ENCODE measurements around the gene TMEM100.

The TMEM100 gene

DNA sequence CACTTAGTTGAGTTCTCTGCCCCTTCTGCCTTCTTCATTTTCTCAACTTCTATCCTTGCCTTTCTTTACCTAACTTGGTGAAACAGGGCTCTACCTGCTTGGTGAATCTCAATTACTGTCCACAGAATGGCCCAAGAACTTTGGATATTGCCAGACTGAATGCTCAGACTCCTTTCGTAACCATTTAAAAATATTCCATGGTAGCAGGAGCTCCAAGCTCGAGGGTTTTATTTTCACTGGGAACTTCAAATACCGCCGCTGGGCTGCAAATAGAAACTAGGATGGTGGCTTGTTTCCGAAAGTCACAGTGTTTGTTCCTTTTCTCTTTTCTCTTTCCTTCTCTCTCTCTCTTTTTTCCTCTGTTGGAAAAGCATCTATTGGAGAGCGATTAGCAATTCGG lies 13.2 kb downstream of the TMEM100 start:
- H3K27ac ChIP-seq (ENCODE audit: low read length), result no peak overlapping the region
- no peaks in the 10 kb centered on the region; the same call in 1 of the 2 replicates for H3K9me3 ChIP-seq (ENCODE audit: insufficient read depth, low read depth, low read length)
- no peak overlapping the region for H3K4me3 ChIP-seq (ENCODE audit: low read length)
- no peak overlapping the region for H3K9ac ChIP-seq (ENCODE audit: low read depth, low read length)
- H3K4me1 ChIP-seq (ENCODE audit: insufficient read depth, low read length), result peaks cover 8% of the 10 kb centered on the region; the same call in 1 of the 2 replicates
- H3K27me3 ChIP-seq (ENCODE audit: insufficient read depth, low read length), result no peaks in the 10 kb centered on the region
- H3K36me3 ChIP-seq (ENCODE audit: insufficient read depth, low read depth, low read length), result no peaks in the 10 kb centered on the region

DNA sequence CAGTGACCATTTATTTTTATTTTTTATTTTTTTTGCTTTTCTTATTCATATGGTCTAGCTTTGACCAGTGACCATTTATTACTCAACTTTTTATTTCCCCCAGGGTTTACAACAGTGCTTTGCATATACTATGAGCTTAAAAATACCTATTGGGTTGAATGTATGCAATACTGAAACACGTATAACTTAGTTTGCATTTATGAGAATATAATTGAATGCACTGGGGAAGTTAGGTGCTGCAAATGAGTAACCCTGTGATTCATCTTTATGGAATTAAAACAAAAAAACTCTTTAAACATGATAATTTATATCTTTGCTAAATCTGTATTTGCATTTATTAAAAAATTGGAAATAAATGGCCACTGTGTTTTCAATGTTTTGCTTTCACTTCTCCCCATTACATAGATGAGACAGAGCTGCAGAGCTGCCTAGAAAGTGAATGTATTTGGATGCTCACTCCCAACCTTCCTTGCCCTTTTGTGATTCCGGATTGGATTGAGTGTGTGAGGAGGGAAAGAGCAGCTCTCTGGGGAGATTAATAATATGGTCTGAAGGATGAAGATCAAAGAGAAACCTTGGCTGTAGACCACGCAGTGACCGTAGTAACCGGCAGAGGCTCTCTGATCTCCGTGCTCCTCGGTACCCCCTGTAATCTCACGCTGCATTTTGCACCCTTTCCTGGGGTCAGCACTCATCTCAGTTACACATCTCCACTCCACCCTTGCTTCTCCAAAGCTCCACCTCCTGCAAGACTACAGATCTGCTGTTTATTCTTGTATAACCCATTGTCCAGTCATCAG lies 14.3 kb downstream of the TMEM100 start:
- Histone ChIP-seq H3K4me1 (ENCODE audit: insufficient read depth, low read length) (peaks cover 8% of the 10 kb centered on the region; the same call in 1 of the 2 replicates), H3K4me3 (ENCODE audit: low read length) (no peak overlapping the region)

DNA sequence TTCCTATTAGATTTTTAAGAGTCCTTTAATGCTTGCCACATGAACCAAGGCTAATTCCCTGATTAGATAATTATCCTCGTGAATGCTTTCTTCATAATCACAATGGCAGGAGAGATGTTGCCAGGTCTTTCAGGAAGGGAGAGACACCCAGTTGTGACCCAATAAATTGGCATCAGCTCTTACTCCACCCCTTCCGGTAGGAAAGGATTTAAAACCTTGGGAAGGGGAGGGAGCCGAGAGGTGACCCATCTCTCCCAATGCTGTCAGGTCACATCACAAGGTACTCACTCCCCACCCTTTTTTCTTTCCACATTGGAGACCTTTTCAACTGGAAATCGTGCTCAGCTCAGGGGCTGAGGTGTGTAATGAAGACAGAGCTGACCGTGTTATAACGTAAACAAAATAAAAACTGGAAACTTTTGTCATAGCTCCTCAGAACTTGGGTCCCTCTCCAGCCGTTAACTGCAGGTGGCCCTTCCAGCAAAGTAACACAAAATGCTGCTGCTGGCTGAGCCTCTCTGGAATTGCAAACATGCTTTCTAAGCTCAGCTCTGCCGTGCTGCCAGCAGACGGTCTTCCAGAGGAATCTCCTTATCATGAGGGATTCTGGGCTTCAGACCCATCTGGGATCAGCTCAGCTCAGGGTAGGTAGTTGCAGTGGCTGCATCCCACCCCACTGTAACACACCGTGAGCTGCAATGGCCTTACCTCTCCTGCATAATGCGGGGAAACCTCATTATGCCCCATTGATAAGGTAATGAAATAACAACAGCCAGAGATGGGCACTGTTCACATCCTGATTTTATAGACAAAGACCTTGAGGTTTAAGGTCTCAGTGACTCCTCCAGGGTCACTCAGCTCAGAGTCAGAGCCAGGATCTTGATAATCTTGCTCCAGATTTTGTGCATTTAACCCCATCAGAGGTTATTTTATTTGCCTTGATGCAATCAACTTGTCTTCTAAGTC lies 15.6 kb downstream of the TMEM100 start:
- Histone ChIP-seq H3K4me1 (ENCODE audit: insufficient read depth, low read length) (peaks cover 8% of the 10 kb centered on the region; the same call in 1 of the 2 replicates), H3K36me3 (ENCODE audit: insufficient read depth, low read depth, low read length) (no peaks in the 10 kb centered on the region), H3K27ac (ENCODE audit: low read length) (no peak overlapping the region), H3K9ac (ENCODE audit: low read depth, low read length) (no peak overlapping the region), H3K27me3 (ENCODE audit: insufficient read depth, low read length) (no peaks in the 10 kb centered on the region), H3K9me3 (ENCODE audit: insufficient read depth, low read depth, low read length) (no peaks in the 10 kb centered on the region; the same call in 1 of the 2 replicates), H3K4me3 (ENCODE audit: low read length) (peak overlapping the region; percentile 9; the same call in 1 of the 2 replicates)

More for the DNA sequence above, 14.3 kb downstream of the TMEM100 start:
- Histone ChIP-seq H3K9me3 (ENCODE audit: insufficient read depth, low read depth, low read length) (no peaks in the 10 kb centered on the region; the same call in 1 of the 2 replicates), H3K27me3 (ENCODE audit: insufficient read depth, low read length) (no peaks in the 10 kb centered on the region), H3K27ac (ENCODE audit: low read length) (no peak overlapping the region), H3K9ac (ENCODE audit: low read depth, low read length) (no peak overlapping the region), H3K36me3 (ENCODE audit: insufficient read depth, low read depth, low read length) (no peaks in the 10 kb centered on the region)

DNA sequence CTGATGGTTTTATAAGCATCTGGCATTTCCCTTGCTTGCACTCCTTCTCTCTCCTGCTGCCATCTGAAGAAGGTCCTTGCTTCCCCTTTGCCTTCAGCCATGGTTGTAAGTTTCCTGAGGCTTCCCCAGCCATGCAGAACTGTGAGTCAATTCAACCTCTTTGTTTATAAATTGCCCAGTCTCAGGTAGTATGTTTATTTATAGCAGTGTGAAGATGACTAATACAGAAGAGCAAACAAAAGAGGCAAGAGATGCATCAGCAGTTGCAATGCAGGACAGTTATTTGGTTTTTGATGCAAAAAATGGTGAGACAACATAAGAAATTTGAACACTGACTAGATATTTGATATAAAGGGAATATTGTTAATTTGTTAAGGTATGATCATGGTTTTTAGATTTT lies 16.8 kb downstream of the TMEM100 start:
- Histone ChIP-seq H3K4me1 (ENCODE audit: insufficient read depth, low read length) (peaks cover 8% of the 10 kb centered on the region; the same call in 1 of the 2 replicates), H3K4me3 (ENCODE audit: low read length) (no peak overlapping the region), H3K27me3 (ENCODE audit: insufficient read depth, low read length) (no peaks in the 10 kb centered on the region), H3K9ac (ENCODE audit: low read depth, low read length) (no peak overlapping the region), H3K36me3 (ENCODE audit: insufficient read depth, low read depth, low read length) (no peaks in the 10 kb centered on the region), H3K27ac (ENCODE audit: low read length) (no peak overlapping the region), H3K9me3 (ENCODE audit: insufficient read depth, low read depth, low read length) (no peaks in the 10 kb centered on the region; the same call in 1 of the 2 replicates)

DNA sequence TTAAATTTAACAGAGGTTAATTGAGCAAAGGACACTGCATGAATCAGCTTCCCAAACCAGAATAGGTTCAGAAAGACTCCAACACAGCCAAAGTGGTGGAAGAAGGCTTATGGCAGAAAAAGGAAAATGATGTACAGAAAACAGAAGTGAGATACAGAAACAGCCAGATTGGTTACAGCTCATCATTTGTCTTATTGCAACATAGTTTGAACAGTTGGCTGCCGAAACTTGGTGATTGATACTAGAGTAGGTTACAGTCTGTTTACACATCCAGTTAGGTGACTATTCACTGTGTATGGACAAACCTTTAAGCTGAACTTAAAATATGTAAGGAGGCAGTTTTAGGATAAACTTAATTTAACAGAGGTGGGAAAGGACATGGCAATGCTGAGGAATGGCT lies 18.3 kb downstream of the TMEM100 start:
- no peaks in the 10 kb centered on the region; the same call in 1 of the 2 replicates for H3K9me3 ChIP-seq (ENCODE audit: insufficient read depth, low read depth, low read length)
- H3K27me3 ChIP-seq (ENCODE audit: insufficient read depth, low read length), result no peaks in the 10 kb centered on the region
- no peaks in the 10 kb centered on the region for H3K36me3 ChIP-seq (ENCODE audit: insufficient read depth, low read depth, low read length)
- H3K4me3 ChIP-seq (ENCODE audit: low read length), result no peak overlapping the region
- H3K27ac ChIP-seq (ENCODE audit: low read length), result no peak overlapping the region
- no peak overlapping the region for H3K9ac ChIP-seq (ENCODE audit: low read depth, low read length)
- H3K4me1 ChIP-seq (ENCODE audit: insufficient read depth, low read length), result peaks cover 8% of the 10 kb centered on the region; the same call in 1 of the 2 replicates

DNA sequence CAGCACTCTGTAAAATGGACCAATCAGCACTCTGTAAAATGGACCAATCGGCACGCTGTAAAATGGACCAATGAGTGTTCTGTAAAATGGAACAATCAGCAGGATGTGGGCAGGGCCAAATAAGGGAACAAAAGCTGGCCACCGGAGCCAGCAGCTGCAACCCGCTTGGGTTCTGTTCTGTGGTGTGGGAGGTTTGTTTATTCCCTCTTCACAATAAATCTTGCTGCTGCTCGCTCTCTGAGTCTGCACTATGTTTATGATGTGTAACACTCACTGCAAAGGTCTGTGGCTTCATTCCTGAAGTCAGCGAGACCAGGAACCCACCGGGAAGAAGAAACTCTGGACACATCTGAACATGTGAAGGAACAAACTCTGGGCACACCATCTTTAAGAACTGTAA lies 20.5 kb downstream of the TMEM100 start:
- no peak overlapping the region for H3K27ac ChIP-seq (ENCODE audit: low read length)

DNA sequence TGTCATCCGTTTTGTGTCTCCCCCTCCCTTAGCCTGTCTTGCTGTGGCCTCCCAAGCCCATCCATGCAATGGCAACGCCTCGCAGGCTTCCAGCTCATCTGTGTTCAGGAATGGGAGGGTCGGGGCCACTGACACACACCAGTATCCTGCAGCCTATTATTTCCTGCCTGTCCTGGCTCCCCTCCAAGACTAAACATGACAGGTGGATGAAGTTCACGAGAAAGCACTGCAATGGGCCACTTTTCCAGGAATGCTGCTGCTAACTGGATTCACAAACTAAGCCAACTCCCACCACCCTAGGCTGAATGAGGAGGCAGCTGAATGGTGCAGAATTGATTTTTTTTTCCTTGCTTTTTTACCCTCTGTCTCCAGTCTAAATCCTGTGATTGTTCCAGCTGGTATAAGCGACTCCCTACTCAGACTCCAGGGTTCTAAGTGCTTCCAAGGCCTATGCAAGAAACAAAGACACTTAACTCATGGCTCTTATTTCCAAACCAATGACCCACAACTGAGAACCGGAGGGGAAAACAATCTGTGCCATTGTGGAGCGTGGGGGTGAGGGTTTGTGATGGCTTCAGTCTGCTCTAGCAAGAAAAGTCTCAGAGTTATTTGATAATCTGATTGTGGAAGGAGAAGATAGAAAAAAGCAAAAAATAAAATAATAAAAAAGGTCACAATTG lies 23.3 kb downstream of the TMEM100 start:
- no peak overlapping the region for H3K4me3 ChIP-seq (ENCODE audit: low read length)
- no peaks in the 10 kb centered on the region; the same call in 1 of the 2 replicates for H3K9me3 ChIP-seq (ENCODE audit: insufficient read depth, low read depth, low read length)
- no peak overlapping the region for H3K9ac ChIP-seq (ENCODE audit: low read depth, low read length)
- no peaks in the 10 kb centered on the region; the same call in 1 of the 2 replicates for H3K4me1 ChIP-seq (ENCODE audit: insufficient read depth, low read length)
- H3K27ac ChIP-seq (ENCODE audit: low read length), result no peak overlapping the region
- no peaks in the 10 kb centered on the region for H3K36me3 ChIP-seq (ENCODE audit: insufficient read depth, low read depth, low read length)
- H3K27me3 ChIP-seq (ENCODE audit: insufficient read depth, low read length), result no peaks in the 10 kb centered on the region

More for the DNA sequence above, 20.5 kb downstream of the TMEM100 start:
- Histone ChIP-seq H3K9me3 (ENCODE audit: insufficient read depth, low read depth, low read length) (no peaks in the 10 kb centered on the region; the same call in 1 of the 2 replicates), H3K4me1 (ENCODE audit: insufficient read depth, low read length) (peaks cover under 1% of the 10 kb centered on the region; the same call in 1 of the 2 replicates), H3K36me3 (ENCODE audit: insufficient read depth, low read depth, low read length) (no peaks in the 10 kb centered on the region), H3K27me3 (ENCODE audit: insufficient read depth, low read length) (no peaks in the 10 kb centered on the region), H3K9ac (ENCODE audit: low read depth, low read length) (no peak overlapping the region), H3K4me3 (ENCODE audit: low read length) (no peak overlapping the region)

DNA sequence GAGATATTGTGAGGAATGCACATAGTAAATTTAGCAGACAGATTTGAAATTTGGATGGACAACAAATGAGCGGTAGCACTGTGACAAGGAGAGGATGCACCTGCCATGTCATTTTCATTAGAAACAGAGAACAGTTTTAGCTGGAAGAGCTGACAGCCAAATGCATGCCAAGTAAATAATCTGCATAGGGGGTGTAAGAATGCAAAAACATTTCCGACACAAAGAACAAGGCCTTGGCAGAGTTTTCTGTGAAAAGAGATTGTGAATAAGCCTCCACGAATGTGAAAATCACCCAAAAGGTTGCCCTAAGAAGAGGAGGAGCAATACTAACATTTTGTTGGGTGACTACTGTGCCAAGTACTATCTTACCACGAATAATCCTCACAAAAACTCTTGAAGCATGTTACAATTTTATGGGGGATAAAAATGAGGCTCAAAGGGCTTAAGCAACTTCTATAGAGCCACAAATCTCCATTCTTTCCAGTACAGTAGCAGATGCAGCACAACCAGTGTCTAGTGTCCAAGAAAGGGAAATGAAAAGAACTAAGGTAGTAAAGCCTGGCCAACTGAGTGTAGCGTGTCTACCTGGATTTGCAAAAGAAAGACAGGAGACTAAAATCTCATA lies 28.3 kb downstream of the TMEM100 start:
- Histone ChIP-seq H3K27me3 (ENCODE audit: insufficient read depth, low read length) (no peaks in the 10 kb centered on the region), H3K4me1 (ENCODE audit: insufficient read depth, low read length) (no peaks in the 10 kb centered on the region; the same call in 1 of the 2 replicates), H3K27ac (ENCODE audit: low read length) (no peak overlapping the region), H3K4me3 (ENCODE audit: low read length) (no peak overlapping the region), H3K36me3 (ENCODE audit: insufficient read depth, low read depth, low read length) (no peaks in the 10 kb centered on the region), H3K9me3 (ENCODE audit: insufficient read depth, low read depth, low read length) (no peaks in the 10 kb centered on the region), H3K9ac (ENCODE audit: low read depth, low read length) (no peak overlapping the region)

DNA sequence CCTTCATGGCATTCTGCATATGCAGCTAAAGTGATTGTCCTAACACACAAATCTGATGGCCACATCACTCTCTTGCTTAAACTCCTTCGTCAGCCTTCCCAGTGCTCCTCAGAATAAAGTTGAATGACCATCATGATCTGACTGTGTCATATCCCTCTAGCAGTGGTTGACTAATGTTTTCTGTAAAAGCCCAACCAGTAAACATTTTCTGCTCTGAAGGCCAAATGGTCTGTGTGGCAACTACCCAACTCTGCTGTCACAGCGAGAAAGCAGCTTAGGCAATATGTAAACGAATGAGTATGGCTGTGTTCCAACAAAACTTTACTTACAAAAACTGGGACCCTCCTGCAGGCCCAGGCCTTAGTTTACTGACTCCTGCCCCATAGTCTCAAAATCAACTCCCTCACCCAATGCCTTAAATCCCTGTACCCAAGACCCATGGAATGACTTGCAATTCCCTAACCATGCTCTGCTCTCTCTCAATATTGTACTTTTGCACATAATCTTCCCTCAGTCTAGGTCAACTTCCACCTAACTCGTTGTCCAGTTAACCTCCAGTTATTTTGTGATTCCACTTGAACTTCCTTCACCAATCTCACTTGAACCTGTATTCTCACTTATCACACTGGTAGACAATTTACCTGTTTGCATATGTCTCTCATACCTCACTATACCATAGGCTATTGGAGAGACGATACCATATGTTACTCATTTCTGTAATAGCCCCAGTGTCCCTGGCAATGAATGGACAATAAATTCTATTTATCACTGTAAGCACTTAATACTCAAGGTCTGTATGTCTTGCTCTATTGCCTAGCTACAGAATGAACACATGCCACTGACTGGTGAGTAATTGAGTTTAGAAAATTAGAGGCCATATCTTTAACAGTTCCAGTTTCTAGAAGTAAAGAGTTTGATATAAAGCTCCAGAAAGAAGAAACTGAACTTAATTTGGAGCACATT lies 29.1 kb downstream of the TMEM100 start:
- no peaks in the 10 kb centered on the region; the same call in 1 of the 2 replicates for H3K4me1 ChIP-seq (ENCODE audit: insufficient read depth, low read length)
- no peak overlapping the region for H3K27ac ChIP-seq (ENCODE audit: low read length)
- H3K27me3 ChIP-seq (ENCODE audit: insufficient read depth, low read length), result no peaks in the 10 kb centered on the region

DNA sequence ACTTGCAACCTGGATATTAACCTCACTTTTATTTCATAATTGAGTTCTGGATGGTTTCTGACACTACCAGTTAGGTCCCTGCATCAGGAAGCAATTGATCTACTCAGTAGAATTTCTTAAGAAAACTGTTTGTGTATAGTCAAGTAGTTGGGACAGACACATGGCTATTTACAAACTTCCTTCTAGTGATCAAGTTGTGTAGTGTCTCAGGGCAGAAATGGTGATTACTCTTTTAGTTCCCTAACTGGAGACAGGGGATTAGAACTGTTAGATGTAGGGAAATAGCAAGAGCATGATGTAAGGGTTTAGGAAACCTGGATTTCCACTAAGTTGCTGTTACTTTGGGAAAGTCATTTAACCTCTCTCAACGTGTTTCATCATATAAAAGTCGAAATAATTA lies 30.4 kb downstream of the TMEM100 start:
- Histone ChIP-seq H3K9ac (ENCODE audit: low read depth, low read length) (no peak overlapping the region), H3K4me3 (ENCODE audit: low read length) (no peak overlapping the region), H3K36me3 (ENCODE audit: insufficient read depth, low read depth, low read length) (no peaks in the 10 kb centered on the region), H3K27ac (ENCODE audit: low read length) (no peak overlapping the region), H3K4me1 (ENCODE audit: insufficient read depth, low read length) (no peaks in the 10 kb centered on the region; the same call in 1 of the 2 replicates), H3K27me3 (ENCODE audit: insufficient read depth, low read length) (no peaks in the 10 kb centered on the region), H3K9me3 (ENCODE audit: insufficient read depth, low read depth, low read length) (peaks cover 8% of the 10 kb centered on the region; the same call in 1 of the 2 replicates)

More for the DNA sequence above, 29.1 kb downstream of the TMEM100 start:
- Histone ChIP-seq H3K36me3 (ENCODE audit: insufficient read depth, low read depth, low read length) (no peaks in the 10 kb centered on the region), H3K9me3 (ENCODE audit: insufficient read depth, low read depth, low read length) (no peaks in the 10 kb centered on the region), H3K4me3 (ENCODE audit: low read length) (no peak overlapping the region), H3K9ac (ENCODE audit: low read depth, low read length) (no peak overlapping the region)

All from iPS-20b (cell line).